ENCODE results near the gene CNBP. TPM values are rescaled to one million over a fixed set of nuclear protein-coding genes. Genes with fewer than 3 reads are reported as not detected.

CNBP gene
- total RNA-seq, 6 experiments from 2014 or later = 229 to 242 (median 240) TPM

DNA sequence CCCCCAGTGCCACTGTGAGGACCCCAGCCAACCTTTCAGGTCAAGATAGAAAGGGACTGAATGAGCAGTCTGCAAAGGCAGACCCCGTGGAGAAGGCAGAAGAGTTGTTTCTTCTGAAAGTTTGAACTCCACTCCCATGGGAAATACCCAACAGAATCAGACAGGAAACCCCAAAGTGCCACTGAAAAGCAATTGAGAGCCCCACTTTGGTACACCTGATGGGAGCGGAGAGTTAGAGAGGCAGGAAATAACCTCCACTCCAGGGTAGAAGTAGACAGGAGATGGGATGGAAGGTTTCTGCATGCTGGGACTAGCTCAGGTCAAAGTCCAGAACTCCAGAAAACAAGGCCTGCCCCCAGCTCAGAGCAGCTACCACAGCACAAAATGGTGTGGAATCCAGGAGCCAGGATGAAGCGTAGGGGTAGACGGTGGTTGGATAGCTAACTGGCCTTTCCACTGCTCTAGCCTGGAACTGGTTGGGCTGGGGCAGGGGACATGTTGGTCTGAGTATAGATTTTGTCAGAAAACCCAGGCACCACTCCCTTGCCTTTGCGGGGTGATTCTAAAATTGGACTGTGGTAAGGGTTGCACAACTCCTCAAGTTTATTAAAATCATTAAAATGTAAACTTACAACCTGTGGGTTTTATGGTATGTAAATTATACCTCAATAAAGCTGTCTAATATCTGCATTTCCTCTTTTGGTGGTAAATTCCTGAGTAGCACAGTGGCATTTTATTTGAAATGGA is 60.2 kb downstream of the CNBP start:
- DNase-seq = peak; percentile 16
- Mint-ChIP-seq H3K27me3 (ENCODE audit: insufficient read depth) (no peaks in the 10 kb centered on the region; the same call in 1 of the 2 replicates), H3K36me3 (ENCODE audit: low read depth) (no peaks in the 10 kb centered on the region), H3K27ac (no peak overlapping the region), H3K4me3 (no peak overlapping the region), H3K9me3 (no peaks in the 10 kb centered on the region), H3K4me1 (ENCODE audit: low read depth) (peaks cover 34% of the 10 kb centered on the region)
- TF ChIP-seq, protein P1, sequence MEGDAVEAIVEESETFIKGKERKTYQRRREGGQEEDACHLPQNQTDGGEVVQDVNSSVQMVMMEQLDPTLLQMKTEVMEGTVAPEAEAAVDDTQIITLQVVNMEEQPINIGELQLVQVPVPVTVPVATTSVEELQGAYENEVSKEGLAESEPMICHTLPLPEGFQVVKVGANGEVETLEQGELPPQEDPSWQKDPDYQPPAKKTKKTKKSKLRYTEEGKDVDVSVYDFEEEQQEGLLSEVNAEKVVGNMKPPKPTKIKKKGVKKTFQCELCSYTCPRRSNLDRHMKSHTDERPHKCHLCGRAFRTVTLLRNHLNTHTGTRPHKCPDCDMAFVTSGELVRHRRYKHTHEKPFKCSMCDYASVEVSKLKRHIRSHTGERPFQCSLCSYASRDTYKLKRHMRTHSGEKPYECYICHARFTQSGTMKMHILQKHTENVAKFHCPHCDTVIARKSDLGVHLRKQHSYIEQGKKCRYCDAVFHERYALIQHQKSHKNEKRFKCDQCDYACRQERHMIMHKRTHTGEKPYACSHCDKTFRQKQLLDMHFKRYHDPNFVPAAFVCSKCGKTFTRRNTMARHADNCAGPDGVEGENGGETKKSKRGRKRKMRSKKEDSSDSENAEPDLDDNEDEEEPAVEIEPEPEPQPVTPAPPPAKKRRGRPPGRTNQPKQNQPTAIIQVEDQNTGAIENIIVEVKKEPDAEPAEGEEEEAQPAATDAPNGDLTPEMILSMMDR (IDR thresholded peaks at IDR 0.05) = no peak

DNA sequence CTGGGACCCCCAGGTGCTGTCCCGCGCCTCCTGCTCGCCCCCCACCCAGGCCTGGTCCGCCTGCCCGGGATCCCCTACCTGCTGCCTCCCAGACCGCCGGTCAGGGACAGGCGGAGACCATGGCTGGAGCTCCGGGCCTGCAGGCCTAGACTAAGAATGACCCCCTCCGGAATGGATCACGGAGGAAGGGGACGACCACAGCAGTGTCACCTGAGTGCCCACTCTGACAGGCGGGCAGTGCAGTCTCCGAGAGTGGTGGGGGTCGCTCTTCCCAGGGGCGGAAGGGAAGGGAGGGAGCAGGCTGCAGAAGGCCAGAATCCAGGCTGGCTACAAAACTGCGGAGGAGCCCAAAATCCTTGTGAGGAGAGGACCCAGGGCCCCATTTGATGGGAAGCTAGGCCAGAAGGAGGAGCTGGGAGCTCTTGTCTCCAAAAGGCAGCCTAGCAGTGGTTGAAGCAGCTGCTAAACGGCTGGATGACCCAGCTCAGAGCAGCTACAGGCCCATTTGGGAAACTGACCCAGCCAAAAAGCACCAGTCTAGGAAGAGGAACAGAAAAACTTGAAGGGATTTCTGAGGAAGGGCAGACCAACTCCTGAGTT is 61.2 kb downstream of the CNBP start:
- no peak overlapping the region for H3K27ac Mint-ChIP-seq
- TF ChIP-seq, protein P1 (IDR thresholded peaks at IDR 0.05) = no peak
- DNase-seq = no peak
- no peaks in the 10 kb centered on the region for H3K36me3 Mint-ChIP-seq (ENCODE audit: low read depth)
- no peaks in the 10 kb centered on the region; the same call in 1 of the 2 replicates for H3K27me3 Mint-ChIP-seq (ENCODE audit: insufficient read depth)
- H3K4me3 Mint-ChIP-seq = peak overlapping the region; percentile 66
- H3K9me3 Mint-ChIP-seq = no peaks in the 10 kb centered on the region
- peaks cover 44% of the 10 kb centered on the region for H3K4me1 Mint-ChIP-seq (ENCODE audit: low read depth)

DNA sequence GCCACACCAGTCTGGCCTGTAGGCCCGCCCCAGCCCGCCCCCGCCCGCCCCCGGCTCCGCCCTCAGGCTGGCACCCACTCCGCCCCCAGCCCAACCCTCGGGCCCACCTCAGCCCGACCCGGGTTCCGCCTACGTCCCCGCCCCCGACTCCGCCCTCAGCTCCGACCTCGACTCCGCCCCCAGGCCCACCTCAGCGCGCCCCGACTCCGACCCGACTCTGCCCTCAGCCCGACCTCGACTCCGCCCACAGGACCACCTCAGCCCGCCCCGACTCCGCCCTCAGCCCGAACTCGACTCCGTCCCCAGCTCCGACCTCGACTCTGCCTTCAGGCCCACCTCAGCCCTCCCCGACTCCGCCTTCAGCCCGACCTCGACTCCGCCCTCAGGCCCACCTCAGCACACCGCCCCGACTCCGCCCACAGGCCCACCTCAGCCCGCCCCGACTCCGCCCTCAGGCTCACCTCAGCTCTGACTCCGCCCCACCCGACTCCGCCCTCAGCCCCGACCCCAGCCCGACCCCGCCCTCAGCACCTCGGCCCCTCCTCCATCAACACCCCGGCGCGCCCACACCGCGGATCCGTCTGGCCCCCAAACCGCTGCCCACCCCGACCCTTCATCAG is 61.8 kb downstream of the CNBP start, which contains the start of gene RAB43:
Gene RAB43, minus strand, starts transcription at position 13 of the 620 bp plus-strand sequence. CDS start 315 bp downstream, outside the sequence.
- no peaks in the 10 kb centered on the region; the same call in 1 of the 2 replicates for H3K36me3 Mint-ChIP-seq (ENCODE audit: low read depth)
- no peaks in the 10 kb centered on the region; the same call in 1 of the 2 replicates for H3K27me3 Mint-ChIP-seq (ENCODE audit: insufficient read depth)
- TF ChIP-seq, protein P1 (IDR thresholded peaks at IDR 0.05) = no peak
- peaks cover 47% of the 10 kb centered on the region for H3K4me1 Mint-ChIP-seq (ENCODE audit: low read depth)
- H3K27ac Mint-ChIP-seq = peak within 1 kb of the TSS; percentile 87
- no peaks in the 10 kb centered on the region for H3K9me3 Mint-ChIP-seq
- peak; percentile 62 for DNase-seq
- peak within 1 kb of the TSS; percentile 91 for H3K4me3 Mint-ChIP-seq

DNA sequence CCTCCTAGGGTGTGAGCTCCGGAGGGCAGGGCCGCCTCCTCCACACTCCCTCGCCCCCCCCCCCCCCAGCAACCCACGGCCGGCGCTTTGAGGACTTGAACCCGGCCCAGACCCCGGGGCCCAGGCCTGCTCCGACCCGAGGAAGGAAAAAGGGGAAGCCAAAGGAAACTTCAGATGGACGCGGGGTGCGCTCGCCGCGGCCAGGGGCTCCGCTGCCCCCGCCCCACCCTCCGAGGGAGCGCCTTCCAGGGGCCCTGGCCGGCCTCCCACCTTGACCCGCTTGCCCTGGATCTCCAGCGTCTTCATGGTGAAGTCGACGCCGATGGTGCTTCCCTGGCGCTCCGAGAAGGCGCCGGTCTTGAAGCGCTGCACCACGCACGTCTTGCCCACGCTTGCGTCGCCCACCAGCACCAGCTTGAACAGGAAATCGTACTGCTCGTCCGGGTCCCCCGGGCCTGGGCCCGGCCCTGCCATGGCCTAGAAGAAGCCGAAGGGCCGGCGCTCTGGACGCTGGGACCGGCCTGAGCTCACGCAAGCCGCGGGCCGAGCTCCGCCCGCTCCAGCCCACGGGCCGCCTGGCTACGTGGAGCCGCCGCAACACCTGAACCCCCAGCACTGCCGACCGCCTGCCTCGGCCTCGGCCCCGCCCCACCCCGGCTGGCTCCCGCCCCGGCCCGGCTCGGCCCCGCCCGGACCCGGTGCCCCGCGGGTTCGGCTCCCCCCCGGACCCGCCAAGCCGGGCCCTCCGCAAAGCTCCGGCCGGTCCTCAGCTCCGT is 62.5 kb downstream of the CNBP start:
- peaks cover 54% of the 10 kb centered on the region for H3K4me1 Mint-ChIP-seq (ENCODE audit: low read depth)

More for the DNA sequence above, 62.5 kb downstream of the CNBP start:
- Mint-ChIP-seq H3K27ac (peak overlapping the region; percentile 87), H3K4me3 (peak overlapping the region; percentile 91), H3K9me3 (no peaks in the 10 kb centered on the region), H3K27me3 (ENCODE audit: insufficient read depth) (no peaks in the 10 kb centered on the region; the same call in 1 of the 2 replicates), H3K36me3 (ENCODE audit: low read depth) (no peaks in the 10 kb centered on the region; the same call in 1 of the 2 replicates)
- DNase-seq = peak; percentile 8
- TF ChIP-seq, protein P1 (IDR thresholded peaks at IDR 0.05) = no peak
